HG03439 (cell line): ENCODE results near the gene NCOA1.

Source experiments
- ATAC-seq: cut with Tn5 transposase; IDR thresholded peaks from one replicate; pipeline ENCODE4 v1.9.1; 2021; ENCODE audit warnings: mild to moderate bottlenecking, moderate library complexity; ENCODE audit not compliant: unreplicated experiment

Gene NCOA1

GRCh38 chr2:24816404-24816803 lies 325.4 kb downstream of the NCOA1 start:
- no peak for ATAC-seq

- no peak for ATAC-seq
Observed at GRCh38 chr2:24816884-24817283, 325.8 kb downstream of the NCOA1 start.

GRCh38 chr2:24818721-24819167 lies 327.7 kb downstream of the NCOA1 start:
- ATAC-seq = no peak

- ATAC-seq = no peak
Observed at GRCh38 chr2:24819442-24820174, 328.6 kb downstream of the NCOA1 start.

GRCh38 chr2:24820175-24820513 lies 329.1 kb downstream of the NCOA1 start:
- no peak for ATAC-seq
